K562 (cell line): ENCODE results near the gene ATP6V0A1. TPM values are rescaled to one million over a fixed set of nuclear protein-coding genes. Genes with fewer than 3 reads are reported as not detected.

Experiments
- ARID3A ChIP-seq: IDR thresholded peaks from 2 replicates; pipeline ENCODE4 v1.6.1; 2012; ENCODE audit warnings: low read depth, low read length, improper control_type of control experiment, borderline replicate concordance
- CC2D1A ChIP-seq: fragments of 450-650 bp; IDR thresholded peaks from 2 replicates; pipeline ENCODE4 v1.6.1; 2017; ENCODE audit warnings: mild to moderate bottlenecking
- CREB3L1 ChIP-seq: fragments of 450-650 bp; IDR thresholded peaks from 2 replicates; pipeline ENCODE4 v1.6.1; 2014; ENCODE audit warnings: low read depth, mild to moderate bottlenecking, moderate library complexity, borderline replicate concordance
- GTF2B ChIP-seq: IDR thresholded peaks from 2 replicates; pipeline ENCODE4 v1.6.1; 2011; ENCODE audit not compliant: insufficient read length; ENCODE audit errors: extremely low read depth
- MGA ChIP-seq: fragments of 450-650 bp; IDR thresholded peaks from 2 replicates; pipeline ENCODE4 v1.6.1; 2016; ENCODE audit warnings: mild to moderate bottlenecking, moderate library complexity
- SP1 ChIP-seq: sonication (generic); formaldehyde crosslinking; IDR thresholded peaks from 2 replicates; pipeline ENCODE4 v1.8.1; 2022; ENCODE audit warnings: mild to moderate bottlenecking, missing genetic modification reagents
- ZFP30 ChIP-seq: fragments of 250-450 bp; sonication (Bioruptor Pico); IDR thresholded peaks from 2 replicates; pipeline ENCODE4 v1.8.0; 2022; ENCODE audit warnings: moderate library complexity, mild to moderate bottlenecking, inconsistent platforms, borderline replicate concordance
- ZNF584 ChIP-seq: fragments of 200-800 bp; sonication (Bioruptor generic); IDR thresholded peaks from 2 replicates; pipeline ENCODE4 v1.6.1; 2016; ENCODE audit warnings: low read depth, mild to moderate bottlenecking, missing genetic modification characterization, missing compliant biosample characterization
- ZSCAN29 ChIP-seq: fragments of 450-650 bp; IDR thresholded peaks from 2 replicates; pipeline ENCODE4 v1.6.1; 2017
- polyA plus RNA-seq, 8 experiments: library from polyadenylated mRNA; depleted of rRNA in 4 of 8; stranded (reverse) in 5 of 8; unstranded in 3 of 8; fragments of >200 nt; fragmentation: Nextera tagmentation in 2 of 8; fragmentation: Illumina TruSeq in 1 of 8; extraction: Ambion mirVana in 2 of 8; extraction: Trizol in 1 of 8; gene quantifications; 2 replicates each; pipeline versions ENCODE4 v1.2.1 to v1.2.3, GENCODE V29; 2011 to 2014; ENCODE audit warnings: inconsistent platforms in 1 of 8, missing spikeins in 1 of 8
- total RNA-seq, 7 experiments: library from RNA; depleted of rRNA in 6 of 7; stranded (reverse); fragments of >200 nt in 6 of 7; fragmentation: Illumina TruSeq in 2 of 7; extraction: Trizol in 2 of 7; gene quantifications; 2 replicates each; pipeline versions ENCODE4 v1.2.1 to v1.2.3, GENCODE V29; 2011 to 2021; ENCODE audit warnings: low replicate concordance in 1 of 7

Gene ATP6V0A1
- total and polyA plus RNA-seq, 9 of the 15 experiments (the other 6 are each of a cell fraction or from before 2014, with no cell fraction given) = 11.8 to 158 (median 75.5) TPM

- TF ChIP-seq MGA (no peak; the same call in 1 of the 2 replicates), ARID3A (no peak), ZFP30 (CRISPR knock-in tag) (no peak), SP1 (CRISPR knock-in tag) (peak; percentile 52), ZNF584 (CRISPR knock-in tag) (no peak), ZSCAN29 (no peak), CC2D1A (no peak), GTF2B (peak; percentile 62), CREB3L1 (no peak; the same call in 1 of the 2 replicates)
Observed at GRCh38 chr17:42422958-42423712, 35.5 kb upstream of the ATP6V0A1 start, which contains the start of gene CAVIN1 (continued).
